GM19043 (cell line): ENCODE measurements around the gene JAK3.

Experiments
- ATAC-seq: cut with Tn5 transposase; IDR thresholded peaks from one replicate; pipeline ENCODE4 v1.9.1; 2021; ENCODE audit warnings: low read depth; ENCODE audit not compliant: unreplicated experiment

Gene JAK3

GRCh38 chr19:17866312-17866963, 18.7 kb upstream of the JAK3 start:
- ATAC-seq: no peak

- no peak for ATAC-seq
Measured at GRCh38 chr19:17865364-17866311, 17.9 kb upstream of the JAK3 start.

GRCh38 chr19:17863520-17864182, 15.9 kb upstream of the JAK3 start:
- no peak for ATAC-seq

- ATAC-seq: no peak
Measured at GRCh38 chr19:17862711-17863519, 15.1 kb upstream of the JAK3 start.

- no peak for ATAC-seq
Measured at GRCh38 chr19:17861542-17862402, 14.0 kb upstream of the JAK3 start.

GRCh38 chr19:17860993-17861360, 13.2 kb upstream of the JAK3 start:
- no peak for ATAC-seq

GRCh38 chr19:17860331-17860992, 12.7 kb upstream of the JAK3 start:
- ATAC-seq: no peak

GRCh38 chr19:17859533-17860330, 11.9 kb upstream of the JAK3 start, which contains the start of gene RPL18A:
RPL18A (plus strand) TSS chr19:17859910; CDS start chr19:17859957, 47 bp downstream.
- peak; percentile 96 for ATAC-seq

- ATAC-seq: no peak
Measured at GRCh38 chr19:17855280-17856152, 7.7 kb upstream of the JAK3 start.

- ATAC-seq: no peak
Measured at GRCh38 chr19:17854061-17854460, 6.3 kb upstream of the JAK3 start.

GRCh38 chr19:17848595-17849292, 962 bp upstream of the JAK3 start:
- no peak for ATAC-seq

- ATAC-seq: no peak
Measured at GRCh38 chr19:17846146-17846545, 1.6 kb downstream of the JAK3 start.

- no peak for ATAC-seq
Measured at GRCh38 chr19:17843908-17844490, 3.8 kb downstream of the JAK3 start.

GRCh38 chr19:17843292-17843827, 4.4 kb downstream of the JAK3 start:
- ATAC-seq: no peak

GRCh38 chr19:17842663-17843291, 5.0 kb downstream of the JAK3 start:
- ATAC-seq: no peak
